GM12873 (cell line): Measurements from ENCODE around the gene SLK.

Source experiments
- CTCF ChIP-seq: IDR thresholded peaks from 2 replicates; pipeline ENCODE4 v1.5.1; 2012; ENCODE audit warnings: low read depth, mild to moderate bottlenecking, moderate library complexity, low read length, control low read depth; ENCODE audit not compliant: insufficient read depth; ENCODE audit errors: missing control alignments

Gene SLK

GRCh38 chr10:104052431-104052830, 85.5 kb downstream of the SLK start:
- TF ChIP-seq CTCF = no peak

GRCh38 chr10:104053201-104053600, 86.3 kb downstream of the SLK start:
- TF ChIP-seq CTCF = no peak

GRCh38 chr10:104054430-104054829, 87.5 kb downstream of the SLK start:
- TF ChIP-seq CTCF = no peak

GRCh38 chr10:104056619-104057273, 89.8 kb downstream of the SLK start:
- TF ChIP-seq CTCF = no peak

GRCh38 chr10:104057717-104058116, 90.8 kb downstream of the SLK start:
- TF ChIP-seq CTCF = no peak

- TF ChIP-seq CTCF = no peak
Observed at GRCh38 chr10:104059364-104059763, 92.4 kb downstream of the SLK start.

- TF ChIP-seq CTCF = no peak
Observed at GRCh38 chr10:104061196-104061595, 94.3 kb downstream of the SLK start.
